Coronary artery (tissue), 2 donors: ENCODE results near the gene NOS1.
"Not testable (repeated sequence)": the region's sequence is repeated elsewhere in the genome, so short reads cannot be mapped to it uniquely, and the experiment has no call there.

Experiments used
- DNase-seq: peaks from one replicate; pipeline ENCODE4 v3.0.0-alpha.2; 2017; ENCODE audit warnings: low spot score
- H3K27ac ChIP-seq, 2 donors: fragments of 200-600 bp; sonication (generic); one replicate each; pipeline ENCODE4 v1.5.1; 2016 to 2019
- H3K4me3 ChIP-seq: fragments of 200-600 bp; sonication (generic); 2 replicates; pipeline ENCODE4 v1.5.1; 2016; ENCODE audit warnings: mild to moderate bottlenecking, moderate library complexity
- CTCF ChIP-seq: fragments of 200-600 bp; sonication (generic); IDR thresholded peaks from one replicate; pipeline ENCODE4 v1.5.1; 2019; ENCODE audit warnings: antibody characterized with exemption

Gene NOS1

GRCh38 chr12:117208811-117209455, 152.5 kb downstream of the NOS1 start:
- no peak overlapping the region for H3K27ac ChIP-seq
- TF ChIP-seq CTCF: no peak
- no peak overlapping the region for H3K4me3 ChIP-seq
- no peak for DNase-seq

- no peak overlapping the region for H3K27ac ChIP-seq
- no peak for DNase-seq
- H3K4me3 ChIP-seq: no peak overlapping the region
- no peak for TF ChIP-seq CTCF
Measured at GRCh38 chr12:117208206-117208605, 153.2 kb downstream of the NOS1 start.

- no peak for TF ChIP-seq CTCF
- no peak for DNase-seq
- Histone ChIP-seq H3K27ac (no peak overlapping the region), H3K4me3 (no peak overlapping the region)
Measured at GRCh38 chr12:117207675-117208074, 153.8 kb downstream of the NOS1 start.

DNA sequence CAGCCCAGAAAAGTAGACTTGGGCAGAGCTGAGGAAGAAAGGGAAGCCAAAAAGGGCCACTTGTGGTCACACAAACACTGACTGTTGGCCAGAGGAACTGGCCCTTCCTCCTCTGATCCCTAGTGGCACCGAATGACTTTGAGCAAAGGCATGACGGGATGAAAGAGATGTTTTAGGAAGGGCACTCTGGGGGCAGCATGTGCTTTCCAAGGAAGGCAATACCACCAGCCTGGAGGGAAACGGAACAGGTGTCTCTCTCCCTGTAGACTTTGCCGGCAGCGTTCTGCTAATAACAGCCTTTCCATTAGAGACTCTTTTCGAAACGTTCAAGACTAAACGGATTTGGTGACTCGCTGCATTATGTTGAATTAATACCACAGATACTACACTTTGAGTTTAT, 158.9 kb downstream of the NOS1 start:
- no peak overlapping the region for H3K4me3 ChIP-seq
- no peak for DNase-seq
- TF ChIP-seq CTCF: no peak
- H3K27ac ChIP-seq: no peak overlapping the region

DNA sequence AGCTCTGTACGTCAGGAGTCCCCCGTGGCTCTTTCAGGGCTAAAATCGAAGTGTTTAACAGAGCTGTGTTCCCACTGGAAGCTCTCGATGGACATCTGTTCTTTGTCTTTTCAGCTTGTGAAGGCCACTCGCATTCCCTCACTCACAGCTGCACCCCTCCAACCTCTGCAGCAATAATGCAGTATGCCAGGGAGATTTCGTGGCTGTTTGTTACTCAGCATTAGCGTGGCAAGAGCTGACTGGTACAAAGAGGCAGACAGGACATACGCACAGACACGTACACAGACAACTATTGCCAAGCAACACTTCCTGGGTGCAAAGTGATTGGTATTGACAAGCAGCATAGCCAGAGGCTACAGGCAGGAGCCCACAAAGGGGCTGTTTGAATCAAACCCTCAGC, 159.4 kb downstream of the NOS1 start:
- Histone ChIP-seq H3K4me3 (no peak overlapping the region), H3K27ac (no peak overlapping the region)
- DNase-seq: no peak
- no peak for TF ChIP-seq CTCF

DNA sequence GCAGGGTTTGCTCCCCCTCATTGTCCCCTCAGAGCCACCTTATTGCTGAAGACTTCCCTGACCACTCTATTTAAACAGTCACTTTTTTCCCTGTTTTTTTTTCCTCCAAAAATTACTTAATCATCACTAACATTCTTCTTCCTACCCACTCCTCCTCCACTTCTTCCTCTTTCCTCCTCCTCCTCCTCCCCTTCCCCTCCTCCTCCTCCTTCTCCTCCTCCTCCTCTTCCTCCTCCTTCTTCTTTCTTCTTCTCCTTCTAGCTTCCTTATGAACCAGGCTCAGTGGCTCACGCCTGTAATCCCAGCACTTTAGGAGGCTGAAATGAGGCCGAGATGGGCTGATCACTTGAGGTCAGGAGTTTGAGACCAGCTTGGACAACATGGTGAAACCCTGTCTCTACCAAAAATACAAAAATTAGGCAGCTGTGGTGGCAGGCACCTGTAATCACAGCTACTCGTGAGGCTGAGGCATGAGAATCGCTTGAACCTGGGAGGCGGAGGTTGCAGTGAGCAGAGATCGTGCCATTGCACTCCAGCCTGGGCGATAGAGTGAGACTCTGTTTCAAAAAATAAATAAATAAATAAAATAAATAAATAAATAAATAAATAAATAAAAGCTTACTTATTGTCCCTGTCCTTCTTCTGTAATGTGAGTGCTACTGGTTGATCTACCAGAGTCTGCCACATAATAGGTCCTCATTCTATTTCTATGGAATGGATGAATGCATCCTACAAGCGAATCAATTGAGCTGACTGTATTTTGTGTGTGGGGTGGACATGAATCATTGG, 161.3 kb downstream of the NOS1 start:
- peak; percentile 3 for DNase-seq
- not testable (repeated sequence) for H3K4me3 ChIP-seq, H3K27ac ChIP-seq

GRCh38 chr12:117196334-117196733, 165.1 kb downstream of the NOS1 start:
- not testable (repeated sequence) for H3K27ac ChIP-seq, H3K4me3 ChIP-seq, DNase-seq

- H3K27ac ChIP-seq, DNase-seq, H3K4me3 ChIP-seq: not testable (repeated sequence)
Measured at GRCh38 chr12:117195027-117195426, 166.4 kb downstream of the NOS1 start.
